ENCODE results near the gene MAEA. TPM values are rescaled to one million over a fixed set of nuclear protein-coding genes. Genes with fewer than 3 reads are reported as not detected.

The MAEA gene
- total and polyA plus RNA-seq, 4 donors = 20.9 to 33.9 (median 29.8) TPM

- Histone ChIP-seq H3K27me3 (ENCODE audit: control insufficient read depth in 4 of 4, insufficient read depth in 4 of 4, low read length in 3 of 4) (no peaks in the 10 kb centered on the region), H3K36me3 (ENCODE audit: control insufficient read depth in 4 of 4, insufficient read depth in 3 of 4, low read depth in 1 of 4, low read length in 3 of 4) (peaks cover 14 to 49% (median 29%) of the 10 kb centered on the region in 4 donors), H3K9me3 (ENCODE audit: control insufficient read depth in 4 of 4, low read length in 3 of 4) (no peaks in the 10 kb centered on the region), H3K4me1 (ENCODE audit: control insufficient read depth in 4 of 4, insufficient read depth in 4 of 4, low read length in 3 of 4) (peaks cover 0 to 2% (median 0%) of the 10 kb centered on the region in 4 donors), H3K9ac (ENCODE audit: low read depth in 1 of 2, low read length in 2 of 2) (no peak overlapping the region), H3K4me3 (ENCODE audit: low read depth in 1 of 3, low read length in 3 of 3) (no peak overlapping the region), H3K27ac (ENCODE audit: low read depth in 1 of 2, low read length in 2 of 2) (no peak overlapping the region)
- no peak for DNase-seq (ENCODE audit: low spot score)
- TF ChIP-seq YY1 (IDR thresholded peaks at IDR 0.05) (no peak), CTCF (IDR thresholded peaks at IDR 0.05; ENCODE audit: low read depth, low read length, missing input control) (no peak), RAD21 (IDR thresholded peaks at IDR 0.05) (no peak), EGR1 (IDR thresholded peaks at IDR 0.05; ENCODE audit: low read depth in 2 of 2) (no peak), GABPA (IDR thresholded peaks at IDR 0.05 in 1 of 2, conservative IDR thresholded peaks at IDR 0.05 in 1 of 2) (no peak), HNF4A (conservative IDR thresholded peaks at IDR 0.05) (no peak)
- WGBS = 98% methylated on average over 29 of the region's 29 CpGs
Observed at GRCh38 chr4:1340181-1340747, 50.6 kb downstream of the MAEA start.

GRCh38 chr4:1340861-1341260 is 51.2 kb downstream of the MAEA start:
- peaks cover 3 to 7% (median 4%) of the 10 kb centered on the region in 4 donors for H3K4me1 ChIP-seq (ENCODE audit: control insufficient read depth in 4 of 4, insufficient read depth in 4 of 4, low read length in 3 of 4)
- 97% methylated on average over 20 of the region's 20 CpGs for WGBS
- H3K9ac ChIP-seq (ENCODE audit: low read depth in 1 of 2, low read length in 2 of 2) = no peak overlapping the region
- TF ChIP-seq RAD21 (IDR thresholded peaks at IDR 0.05) (no peak), RXRA (IDR thresholded peaks at IDR 0.05) (no peak), SP1 (IDR thresholded peaks at IDR 0.05) (no peak)
- DNase-seq (ENCODE audit: low spot score) = no peak
- no peak overlapping the region for H3K4me3 ChIP-seq (ENCODE audit: low read depth in 1 of 3, low read length in 3 of 3)
- H3K27me3 ChIP-seq (ENCODE audit: control insufficient read depth in 4 of 4, insufficient read depth in 4 of 4, low read length in 3 of 4) = no peaks in the 10 kb centered on the region
- H3K36me3 ChIP-seq (ENCODE audit: control insufficient read depth in 4 of 4, insufficient read depth in 3 of 4, low read depth in 1 of 4, low read length in 3 of 4) = peaks cover 14 to 49% (median 28%) of the 10 kb centered on the region in 4 donors
- H3K27ac ChIP-seq (ENCODE audit: low read depth in 1 of 2, low read length in 2 of 2) = no peak overlapping the region
- no peaks in the 10 kb centered on the region for H3K9me3 ChIP-seq (ENCODE audit: control insufficient read depth in 4 of 4, low read length in 3 of 4)

- Histone ChIP-seq H3K9me3 (ENCODE audit: control insufficient read depth in 4 of 4, low read length in 3 of 4) (no peaks in the 10 kb centered on the region), H3K27ac (ENCODE audit: low read depth in 1 of 2, low read length in 2 of 2) (no peak overlapping the region), H3K36me3 (ENCODE audit: control insufficient read depth in 4 of 4, insufficient read depth in 3 of 4, low read depth in 1 of 4, low read length in 3 of 4) (peaks cover 14 to 42% (median 23%) of the 10 kb centered on the region in 4 donors), H3K4me3 (ENCODE audit: low read depth in 1 of 3, low read length in 3 of 3) (no peak overlapping the region), H3K9ac (ENCODE audit: low read depth in 1 of 2, low read length in 2 of 2) (no peak overlapping the region), H3K4me1 (ENCODE audit: control insufficient read depth in 4 of 4, insufficient read depth in 4 of 4, low read length in 3 of 4) (peaks cover 3 to 9% (median 5%) of the 10 kb centered on the region in 4 donors), H3K27me3 (ENCODE audit: control insufficient read depth in 4 of 4, insufficient read depth in 4 of 4, low read length in 3 of 4) (no peaks in the 10 kb centered on the region)
- DNase-seq (ENCODE audit: low spot score) = no peak
- WGBS = 98% methylated on average over 1 of the region's 1 CpG
- TF ChIP-seq REST (IDR thresholded peaks at IDR 0.05) = no peak
- TF ChIP-seq RXRA (IDR thresholded peaks at IDR 0.05) = no peak
- no peak for TF ChIP-seq HNF4G (IDR thresholded peaks at IDR 0.05)
- no peak for TF ChIP-seq GABPA (IDR thresholded peaks at IDR 0.05 in 1 of 2, conservative IDR thresholded peaks at IDR 0.05 in 1 of 2)
- no peak for TF ChIP-seq MAX (IDR thresholded peaks at IDR 0.05)
- TF ChIP-seq JUND (IDR thresholded peaks at IDR 0.05) = no peak
- no peak for TF ChIP-seq CTCF (IDR thresholded peaks at IDR 0.05; ENCODE audit: low read depth, low read length, missing input control)
- no peak for TF ChIP-seq ZBTB33 (IDR thresholded peaks at IDR 0.05)
- TF ChIP-seq YY1 (IDR thresholded peaks at IDR 0.05) = no peak
- no peak for TF ChIP-seq HNF4A (conservative IDR thresholded peaks at IDR 0.05)
- no peak for TF ChIP-seq ATF3 (IDR thresholded peaks at IDR 0.05)
- no peak for TF ChIP-seq RAD21 (IDR thresholded peaks at IDR 0.05)
- no peak for TF ChIP-seq FOXA2 (IDR thresholded peaks at IDR 0.05)
- no peak for TF ChIP-seq TAF1 (conservative IDR thresholded peaks at IDR 0.05)
- TF ChIP-seq SP1 (IDR thresholded peaks at IDR 0.05) = no peak
- no peak for TF ChIP-seq EGR1 (IDR thresholded peaks at IDR 0.05; ENCODE audit: low read depth in 2 of 2)
Observed at GRCh38 chr4:1342003-1342402, 52.3 kb downstream of the MAEA start.

All from liver (tissue), 9 donors.